Suprapubic skin (tissue), 4 donors: Measurements from ENCODE around the gene EMC8.

ENCODE experiments used
- CTCF ChIP-seq, 2 donors: fragments of 200-600 bp in 1 of 2; fragments of 450-650 bp in 1 of 2; sonication (generic) in 1 of 2; IDR thresholded peaks; one replicate each; pipeline ENCODE4 v1.5.1; 2016 to 2019; ENCODE audit warnings: antibody characterized with exemption in 2 of 2, mild to moderate bottlenecking in 1 of 2, moderate library complexity in 1 of 2
- EP300 ChIP-seq: sonication (generic); formaldehyde crosslinking; IDR thresholded peaks from one replicate; pipeline ENCODE4 v1.6.1; 2017; ENCODE audit warnings: antibody characterized with exemption
- POLR2A ChIP-seq, 2 donors: fragments of 450-650 bp; IDR thresholded peaks; one replicate each; pipeline ENCODE4 v1.6.1; 2017; ENCODE audit warnings: antibody characterized with exemption in 2 of 2, mild to moderate bottlenecking in 2 of 2, moderate library complexity in 2 of 2
- POLR2AphosphoS5 ChIP-seq, 3 donors: sonication (generic); formaldehyde crosslinking; IDR thresholded peaks; one replicate each; pipeline ENCODE4 v1.6.1; 2017; ENCODE audit warnings: antibody characterized with exemption in 3 of 3

- TF ChIP-seq CTCF (IDR thresholded peaks at IDR 0.05), result no peak
- no peak for TF ChIP-seq POLR2A (IDR thresholded peaks at IDR 0.05)
- TF ChIP-seq POLR2AphosphoS5 (IDR thresholded peaks at IDR 0.05), result no peak
- no peak for TF ChIP-seq EP300
These were observed 1.0 kb downstream of the EMC8 start for GRCh38 chr16:85798283-85798776.
